ENCODE results near the gene GJA9.

Gene GJA9

DNA sequence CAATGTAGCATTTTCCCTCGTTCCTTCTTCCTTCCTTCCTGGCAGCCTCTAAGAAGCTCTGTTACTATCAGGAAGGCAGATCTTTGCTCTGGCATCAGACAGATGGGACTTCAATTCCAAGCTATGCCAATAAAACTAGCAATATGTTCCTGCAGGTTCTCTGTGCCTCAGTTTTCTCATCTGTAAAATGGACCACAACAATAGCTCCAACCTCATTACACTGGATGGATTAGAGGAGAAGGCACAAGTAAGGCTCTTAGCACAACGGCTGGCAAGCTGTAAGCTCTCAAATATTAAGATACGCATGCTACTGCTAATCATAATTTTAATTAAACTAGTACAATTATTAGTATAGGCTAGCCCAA, 49.0 kb downstream of the GJA9 start:
- DNase-seq (ENCODE audit: low read depth in 2 of 3, low spot score in 2 of 3), result no peak

DNA sequence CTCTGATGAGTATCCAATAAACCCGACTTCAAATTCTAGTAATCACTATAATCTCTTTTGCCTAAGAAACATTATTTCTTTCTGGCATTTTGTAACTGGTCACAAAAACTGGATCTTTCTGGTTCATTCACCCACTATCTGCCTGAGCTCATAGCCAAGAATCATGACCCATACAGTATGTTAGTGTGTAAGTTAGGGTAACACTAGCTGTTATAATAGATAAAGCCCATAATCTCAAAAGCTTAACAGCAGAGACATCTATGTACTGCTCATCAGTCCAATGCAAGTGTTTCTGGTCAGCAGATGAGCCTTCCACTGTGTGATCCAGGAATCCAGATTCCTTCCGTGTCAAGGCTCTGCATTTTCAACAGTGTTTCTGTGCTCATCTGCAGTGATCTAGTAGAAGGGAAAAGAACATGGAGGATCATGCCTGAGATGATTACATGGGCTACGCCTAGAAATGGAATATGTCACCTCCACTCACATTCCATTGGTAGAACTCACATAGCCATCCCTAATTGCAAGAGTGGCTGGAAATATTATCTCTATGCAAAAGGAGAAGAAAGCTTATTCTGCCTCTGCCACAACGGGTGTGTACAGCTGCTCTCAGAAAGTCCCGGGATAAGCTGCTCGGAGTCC, 49.5 kb downstream of the GJA9 start:
- no peak for DNase-seq (ENCODE audit: low read depth in 2 of 3, low spot score in 2 of 3)

DNA sequence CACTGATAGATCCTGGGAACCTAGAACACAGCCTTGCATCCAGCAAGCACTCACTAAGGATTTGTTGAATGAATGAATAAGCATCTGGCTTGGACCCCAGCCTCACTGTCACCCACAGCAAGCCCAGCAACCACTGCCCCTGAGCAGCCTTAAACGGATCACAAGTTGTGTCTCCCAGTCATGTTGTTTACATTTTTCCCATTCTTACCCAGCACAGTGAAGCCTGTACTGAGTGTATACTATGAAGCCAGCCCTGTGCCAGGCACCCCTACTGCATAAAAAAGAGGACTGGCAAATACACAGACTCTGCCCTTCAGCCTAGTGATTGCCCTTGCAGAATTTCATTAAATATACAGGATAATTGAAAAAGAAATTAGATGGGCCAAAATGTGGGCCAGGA, 52.0 kb downstream of the GJA9 start:
- no peak for DNase-seq (ENCODE audit: low read depth in 2 of 3, low spot score in 2 of 3)

DNA sequence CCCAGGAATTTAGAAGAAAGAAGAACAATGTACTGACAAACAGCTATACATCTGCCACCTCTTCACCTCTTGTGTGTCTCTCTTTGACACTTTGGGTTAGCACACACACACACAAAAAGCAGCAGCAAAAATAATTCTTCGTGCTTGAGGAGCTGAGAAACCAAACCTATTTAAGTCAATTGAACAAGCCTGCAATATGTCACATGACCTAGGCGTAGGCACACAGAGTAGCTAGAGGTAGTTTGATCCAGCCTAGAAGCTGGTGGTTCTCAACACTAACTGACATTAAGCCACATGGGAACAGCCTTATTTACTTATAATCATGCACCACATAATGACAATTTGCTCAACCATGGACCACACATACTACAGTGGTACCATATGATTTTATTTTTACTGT, 54.1 kb downstream of the GJA9 start:
- no peak for DNase-seq (ENCODE audit: low read depth in 2 of 3, low spot score in 2 of 3)

DNA sequence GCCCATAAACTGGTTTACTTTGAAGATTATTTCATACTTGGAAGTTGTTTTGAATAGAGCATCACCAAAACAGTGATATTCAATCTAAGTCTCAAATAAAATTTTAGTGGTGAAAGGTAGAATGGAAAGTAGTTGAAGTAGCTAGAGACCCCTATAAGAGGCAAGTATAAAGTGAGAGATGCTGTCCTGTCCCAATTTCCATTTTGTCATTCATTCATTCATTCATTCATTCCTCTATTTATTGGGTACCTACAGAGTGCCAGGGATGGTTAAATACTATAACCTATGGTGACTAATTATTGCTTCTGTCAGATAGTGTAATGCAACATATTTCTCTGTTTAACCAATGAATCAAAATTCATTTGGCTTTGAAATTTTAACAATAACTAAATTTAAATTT, 54.5 kb downstream of the GJA9 start:
- no peak for DNase-seq (ENCODE audit: low read depth in 2 of 3, low spot score in 2 of 3)

DNA sequence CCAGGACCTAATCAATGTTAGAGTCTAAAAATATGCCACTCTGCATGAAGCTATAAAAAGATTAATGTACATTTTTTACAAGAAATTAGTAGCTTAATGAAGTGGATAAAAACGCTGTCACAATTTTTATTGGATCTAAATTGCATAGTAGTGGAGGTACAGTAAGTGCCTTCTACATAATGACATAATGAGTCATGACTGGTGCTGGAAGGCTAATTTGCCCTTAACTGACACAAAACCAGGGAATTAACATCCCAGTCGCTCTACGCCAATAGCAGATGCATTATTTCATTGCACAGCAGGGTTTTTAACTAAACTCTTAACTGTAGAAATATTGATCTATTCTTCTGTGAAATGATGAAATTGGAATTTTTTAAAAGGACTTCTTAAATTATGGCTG, 55.1 kb downstream of the GJA9 start:
- no peak for DNase-seq (ENCODE audit: low read depth in 2 of 3, low spot score in 2 of 3)

Measured in activated CD8-positive, alpha-beta memory T cell treated with anti-CD3 and anti-CD28 coated beads for 48 hours (primary cell).